Right atrium auricular region (tissue), 2 donors: Measurements from ENCODE around the gene SCAMP2. TPM values are rescaled to one million over a fixed set of nuclear protein-coding genes. Genes with fewer than 3 reads are reported as not detected.

ENCODE experiments used
- DNase-seq: peaks from one replicate; pipeline ENCODE4 v3.0.0-alpha.2; 2019; ENCODE audit warnings: low spot score
- H3K27ac ChIP-seq, 2 donors: fragments of 200-600 bp; sonication (generic); 1 replicate in 1 of 2; 2 replicates in 1 of 2; pipeline ENCODE4 v1.5.1; 2016 to 2019
- H3K27me3 ChIP-seq, 2 donors: fragments of 200-600 bp; sonication (generic); one replicate each; pipeline versions ENCODE4 v1.5.1 to v1.6.0; 2017 to 2019
- H3K36me3 ChIP-seq: fragments of 200-600 bp; sonication (generic); one replicate; pipeline ENCODE4 v1.5.1; 2016
- H3K4me1 ChIP-seq, 2 donors: fragments of 200-600 bp; sonication (generic); one replicate each; pipeline versions ENCODE4 v1.5.1 to v1.6.0; 2017 to 2019
- H3K4me3 ChIP-seq, 2 donors: fragments of 200-600 bp; sonication (generic); 1 replicate in 1 of 2; 2 replicates in 1 of 2; pipeline ENCODE4 v1.5.1; 2017 to 2019; ENCODE audit warnings: mild to moderate bottlenecking in 1 of 2, moderate library complexity in 1 of 2
- H3K9me3 ChIP-seq, 2 donors: fragments of 200-600 bp; sonication (generic); one replicate each; pipeline ENCODE4 v1.5.1; 2019
- CTCF ChIP-seq, 2 donors: fragments of 200-600 bp; sonication (generic); IDR thresholded peaks; one replicate each; pipeline ENCODE4 v1.5.1; 2019; ENCODE audit warnings: antibody characterized with exemption in 2 of 2
- total RNA-seq, 2 donors: library from RNA; depleted of rRNA; stranded (reverse); fragments of >200 nt; gene quantifications; one replicate each; pipeline ENCODE4 v1.1.0, GENCODE V29; 2016

The SCAMP2 gene
- total RNA-seq, 2 donors from 2014 or later, result 72.3 to 80.9 TPM

GRCh38 chr15:74855857-74856256, 17.3 kb downstream of the SCAMP2 start:
- H3K4me3 ChIP-seq, result no peak overlapping the region
- H3K27me3 ChIP-seq, result no peaks in the 10 kb centered on the region
- peak overlapping the region in 1 of 2 donors; percentile 25 for H3K27ac ChIP-seq
- H3K4me1 ChIP-seq, result peaks cover 3 to 49% of the 10 kb centered on the region in 2 donors
- no peaks in the 10 kb centered on the region for H3K9me3 ChIP-seq
- DNase-seq, result no peak
- no peak for TF ChIP-seq CTCF (IDR thresholded peaks at IDR 0.05)
- peaks cover 36% of the 10 kb centered on the region for H3K36me3 ChIP-seq

- peaks cover 3 to 41% of the 10 kb centered on the region in 2 donors for H3K4me1 ChIP-seq
- H3K9me3 ChIP-seq, result no peaks in the 10 kb centered on the region
- no peak for TF ChIP-seq CTCF (IDR thresholded peaks at IDR 0.05)
- H3K4me3 ChIP-seq, result no peak overlapping the region
- peaks cover 50% of the 10 kb centered on the region for H3K36me3 ChIP-seq
- H3K27me3 ChIP-seq, result no peaks in the 10 kb centered on the region
- H3K27ac ChIP-seq, result no peak overlapping the region
- no peak for DNase-seq
Observed at GRCh38 chr15:74854453-74855022, 18.6 kb downstream of the SCAMP2 start.

- no peak for TF ChIP-seq CTCF (IDR thresholded peaks at IDR 0.05)
- Histone ChIP-seq H3K27me3 (no peaks in the 10 kb centered on the region), H3K36me3 (peaks cover 68% of the 10 kb centered on the region), H3K4me1 (peaks cover 3 to 19% of the 10 kb centered on the region in 2 donors), H3K27ac (no peak overlapping the region), H3K4me3 (no peak overlapping the region), H3K9me3 (no peaks in the 10 kb centered on the region)
- DNase-seq, result no peak
Observed at GRCh38 chr15:74851960-74852359, 21.2 kb downstream of the SCAMP2 start.

- no peak for DNase-seq
- H3K4me1 ChIP-seq, result peaks cover 0 to 6% of the 10 kb centered on the region in 2 donors
- H3K9me3 ChIP-seq, result no peaks in the 10 kb centered on the region
- H3K27me3 ChIP-seq, result no peaks in the 10 kb centered on the region
- no peak for TF ChIP-seq CTCF (IDR thresholded peaks at IDR 0.05)
- peaks cover 76% of the 10 kb centered on the region for H3K36me3 ChIP-seq
- H3K27ac ChIP-seq, result no peak overlapping the region
- no peak overlapping the region for H3K4me3 ChIP-seq
Observed at GRCh38 chr15:74850393-74850792, 22.8 kb downstream of the SCAMP2 start.

- no peaks in the 10 kb centered on the region for H3K27me3 ChIP-seq
- peak overlapping the region; percentile 32 to 62 for H3K27ac ChIP-seq
- peaks cover 66% of the 10 kb centered on the region for H3K36me3 ChIP-seq
- peaks cover 0 to 16% of the 10 kb centered on the region in 2 donors for H3K4me1 ChIP-seq
- TF ChIP-seq CTCF (IDR thresholded peaks at IDR 0.05), result no peak
- no peak overlapping the region for H3K4me3 ChIP-seq
- no peak for DNase-seq
- no peaks in the 10 kb centered on the region for H3K9me3 ChIP-seq
Observed at GRCh38 chr15:74847432-74847831, 25.7 kb downstream of the SCAMP2 start.

GRCh38 chr15:74845581-74845980, 27.6 kb downstream of the SCAMP2 start:
- no peak for DNase-seq
- no peaks in the 10 kb centered on the region for H3K9me3 ChIP-seq
- H3K36me3 ChIP-seq, result peaks cover 47% of the 10 kb centered on the region
- H3K27ac ChIP-seq, result no peak overlapping the region
- no peaks in the 10 kb centered on the region for H3K27me3 ChIP-seq
- no peak overlapping the region for H3K4me3 ChIP-seq
- peaks cover 0 to 29% of the 10 kb centered on the region in 2 donors for H3K4me1 ChIP-seq
- TF ChIP-seq CTCF (IDR thresholded peaks at IDR 0.05), result no peak
